NCI-H1092 (cell line): ENCODE measurements around the gene PEMT.

Experiments
- DNase-seq: peaks from one replicate; lab custom pipeline; 2025; lab: John Stamatoyannopoulos, UW

Gene PEMT

GRCh38 chr17:17503566-17504130 is 87.9 kb downstream of the PEMT start:
- DNase-seq, result no peak

DNA sequence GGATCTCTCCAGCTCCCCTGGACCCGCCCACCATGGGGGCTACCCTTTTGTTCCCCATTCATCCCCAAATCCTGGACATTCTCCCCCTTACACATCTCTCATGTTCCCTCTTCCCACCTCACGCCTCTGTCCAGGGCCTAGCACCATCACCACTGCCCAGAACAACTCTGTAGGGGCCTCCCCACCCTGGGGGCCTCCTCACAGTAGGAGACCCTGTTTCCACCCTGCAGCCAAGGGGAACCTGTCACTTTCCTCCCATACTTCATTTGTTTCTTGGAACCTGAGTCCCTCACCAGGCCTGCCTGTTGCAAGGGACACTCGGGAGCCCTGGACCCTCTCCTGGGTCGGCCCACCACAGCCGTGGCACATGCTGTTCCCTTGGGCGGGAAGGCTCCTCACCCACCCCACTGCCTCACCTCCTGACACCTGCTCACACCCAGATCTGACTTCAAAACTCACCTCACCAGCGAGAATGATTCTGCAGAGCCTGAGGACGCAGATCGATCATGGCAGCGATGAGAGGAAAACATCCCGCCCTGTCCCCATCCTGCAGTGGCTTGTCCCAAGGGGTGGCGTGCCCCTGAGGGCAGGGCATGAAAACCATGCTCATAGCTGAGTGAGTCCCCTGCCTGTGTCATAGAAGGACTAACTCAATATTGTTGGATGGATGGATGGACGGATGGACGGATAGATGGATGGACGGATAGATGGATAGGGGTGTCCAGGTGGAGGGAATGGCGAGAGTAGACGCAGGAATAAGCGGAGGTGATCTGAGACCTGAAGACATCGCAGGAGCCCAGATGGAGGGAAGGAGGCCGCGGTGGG is 88.6 kb downstream of the PEMT start:
- no peak for DNase-seq

DNA sequence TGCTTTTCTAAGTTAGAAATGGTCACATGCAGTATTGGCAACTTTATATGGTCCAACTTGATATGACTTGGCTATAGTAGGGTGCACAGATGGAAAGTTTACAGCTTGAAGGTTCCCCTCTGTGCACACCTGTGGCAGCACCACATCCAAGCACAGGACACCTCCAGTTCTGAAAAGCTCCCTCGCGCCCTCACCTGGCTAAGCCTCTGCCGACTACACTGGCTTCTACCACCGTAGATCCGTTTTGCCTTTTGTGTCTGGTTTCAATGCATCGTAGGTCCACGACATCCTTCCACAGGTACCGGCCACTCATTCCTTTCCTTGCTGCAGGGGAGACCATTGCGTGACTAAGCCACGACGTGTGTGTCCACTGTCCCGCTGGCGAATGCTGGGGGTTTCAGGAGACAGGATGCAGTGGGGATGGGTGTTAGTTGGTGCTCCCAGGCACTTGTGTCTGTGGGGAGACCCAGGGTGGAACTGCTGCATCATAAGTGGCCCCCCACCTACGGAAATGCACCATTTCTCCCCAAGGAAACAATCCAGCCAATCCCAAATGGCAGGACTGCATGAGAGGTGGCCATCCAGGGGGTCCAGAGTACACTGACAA is 90.4 kb downstream of the PEMT start:
- no peak for DNase-seq

DNA sequence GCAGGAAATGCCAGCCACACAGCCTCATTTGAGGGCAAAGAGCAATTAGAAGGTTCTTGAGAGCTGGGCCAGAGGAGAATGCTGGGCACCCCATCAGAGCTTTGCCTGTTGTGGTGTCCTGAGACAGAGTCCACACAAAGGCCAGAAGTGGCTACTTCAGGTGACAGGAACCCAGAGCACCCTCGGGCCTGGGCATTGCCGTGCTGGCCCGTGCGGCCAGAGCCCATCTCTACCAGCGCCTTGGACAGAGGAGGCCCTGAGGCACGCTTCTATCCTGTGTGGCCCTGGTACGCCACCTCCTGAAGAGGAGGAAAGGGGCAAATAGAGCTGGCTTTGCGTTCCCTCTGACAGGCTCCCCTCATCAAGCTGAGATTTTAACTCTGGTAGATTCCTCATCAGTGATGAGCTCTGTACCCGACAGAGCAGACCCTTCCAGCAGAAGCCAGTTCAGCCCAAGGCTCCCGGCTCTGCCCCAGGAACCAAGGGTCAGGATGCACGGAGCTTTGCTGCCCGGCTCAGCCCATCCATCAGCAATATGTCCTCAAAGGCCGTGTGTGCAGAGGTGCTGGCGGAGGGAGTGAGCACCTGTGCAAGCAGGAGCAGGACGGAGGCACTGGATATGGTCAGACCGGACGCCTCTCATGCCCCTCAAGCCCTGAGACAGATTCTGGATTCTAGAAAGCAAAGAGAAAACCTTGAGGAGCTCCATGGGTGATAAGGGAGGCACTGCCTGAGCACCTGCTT is 91.9 kb downstream of the PEMT start:
- DNase-seq, result no peak

GRCh38 chr17:17498606-17499301 is 92.8 kb downstream of the PEMT start:
- DNase-seq, result no peak

DNA sequence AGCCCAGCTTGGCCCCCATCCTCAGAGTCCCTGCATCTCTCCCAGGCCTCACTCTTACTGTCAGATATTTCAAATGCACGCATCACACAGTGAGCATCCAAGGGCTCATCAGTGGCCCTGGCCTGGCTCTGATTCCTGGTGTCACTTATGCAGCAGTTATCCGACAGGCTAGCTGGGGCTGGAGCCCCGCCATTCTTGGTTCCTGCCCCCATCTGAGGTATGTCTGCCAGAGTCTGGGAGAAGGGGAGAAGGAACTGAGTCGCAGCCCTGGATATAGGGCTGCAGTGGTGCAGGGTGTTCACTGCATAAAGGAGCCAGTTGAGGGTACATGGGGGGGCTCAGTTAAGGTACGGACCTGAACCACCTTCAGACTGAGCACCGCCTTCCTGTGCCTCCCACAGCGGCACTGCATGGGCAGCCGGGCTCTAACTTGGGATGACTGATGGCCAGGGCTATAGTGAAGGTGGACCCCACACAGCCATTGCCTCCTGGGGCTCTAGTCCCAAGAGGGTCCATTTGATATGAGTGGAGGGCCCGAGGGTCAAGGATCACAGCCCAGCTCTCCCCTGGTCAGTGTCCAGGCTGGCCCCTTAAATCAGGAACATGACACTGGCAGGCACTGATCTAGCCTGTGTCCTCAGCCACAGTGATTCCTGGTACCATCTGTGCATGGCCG is 93.5 kb downstream of the PEMT start:
- no peak for DNase-seq

GRCh38 chr17:17497065-17497844 is 94.3 kb downstream of the PEMT start:
- no peak for DNase-seq

DNA sequence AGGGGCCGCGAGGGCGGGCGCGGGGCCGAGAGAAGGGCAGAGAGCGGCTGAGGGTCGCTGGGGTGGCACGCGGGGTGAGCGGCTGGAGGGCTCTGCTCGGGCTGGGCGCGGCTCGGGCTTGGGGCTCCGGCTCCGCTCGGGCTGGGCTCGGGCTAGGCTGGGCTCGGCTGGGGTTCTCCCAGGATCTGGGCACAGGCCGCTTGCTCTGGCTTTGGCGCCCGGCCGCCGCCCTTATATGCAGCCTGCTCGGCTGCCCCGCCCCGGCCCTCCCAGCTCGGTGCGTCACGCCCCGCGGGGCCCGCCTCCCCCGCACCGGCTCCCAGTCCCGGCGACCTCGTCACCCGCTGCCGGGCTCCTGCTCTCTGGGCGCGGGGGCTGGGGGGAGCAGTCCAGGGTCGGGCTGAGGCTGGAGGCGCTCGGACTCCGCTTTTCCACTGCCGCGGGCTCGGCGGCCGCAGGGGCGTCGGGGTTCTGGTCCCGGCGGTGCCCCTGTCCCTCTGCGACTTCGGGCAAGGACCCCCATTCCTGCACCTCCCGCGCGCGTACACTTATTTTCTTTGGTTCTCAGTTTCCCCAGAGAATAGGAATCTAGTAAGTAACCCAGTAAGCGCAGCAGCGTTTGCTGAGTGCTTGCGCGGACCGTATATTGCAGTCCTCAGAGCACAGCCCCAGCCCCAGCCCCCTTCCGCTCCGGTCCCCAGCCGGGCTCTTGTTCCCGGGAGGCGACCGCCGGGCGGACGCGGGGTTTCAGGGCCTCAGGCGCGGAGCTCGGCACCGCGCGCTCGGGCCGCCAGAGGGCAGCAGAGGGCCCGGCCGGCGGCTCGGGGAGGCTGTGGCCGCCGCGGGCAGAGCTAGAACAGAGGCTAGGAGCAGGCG is 95.1 kb downstream of the PEMT start, which contains the start of gene RASD1:
RASD1 (minus strand) TSS at position 207 of the 876 bp plus-strand sequence. CDS start 214 bp downstream, outside the sequence.
- DNase-seq, result peak; percentile 33

GRCh38 chr17:17495536-17496188 is 95.8 kb downstream of the PEMT start:
- no peak for DNase-seq

- no peak for DNase-seq
These were observed 96.5 kb downstream of the PEMT start for GRCh38 chr17:17494870-17495535.

- DNase-seq, result no peak
These were observed 97.0 kb downstream of the PEMT start for GRCh38 chr17:17494499-17494869.

DNA sequence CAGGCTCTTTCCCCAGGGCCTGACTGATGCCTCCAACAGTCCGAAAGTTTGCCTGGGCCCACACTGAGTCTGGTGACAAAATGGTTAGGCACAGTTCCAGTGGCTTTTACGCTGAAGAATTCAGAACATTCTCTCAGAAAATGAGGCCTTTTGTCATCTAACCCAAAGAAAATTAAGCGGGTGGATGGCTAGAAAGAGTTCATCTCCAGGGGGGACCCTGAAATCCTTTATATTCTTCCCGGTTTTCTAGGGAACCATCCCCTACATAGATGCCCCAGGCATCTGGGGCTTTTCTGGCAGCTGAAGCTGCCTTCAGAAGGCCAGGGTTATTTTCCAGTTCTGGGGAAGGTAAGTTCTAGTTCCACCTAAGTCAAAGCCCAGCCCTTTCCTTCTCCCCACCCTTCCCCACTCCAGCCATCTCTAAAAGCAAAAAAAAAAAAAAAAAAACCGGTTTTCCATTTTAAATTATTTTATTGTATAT is 97.5 kb downstream of the PEMT start:
- no peak for DNase-seq

- DNase-seq, result no peak
These were observed 98.1 kb downstream of the PEMT start for GRCh38 chr17:17493249-17493985.

DNA sequence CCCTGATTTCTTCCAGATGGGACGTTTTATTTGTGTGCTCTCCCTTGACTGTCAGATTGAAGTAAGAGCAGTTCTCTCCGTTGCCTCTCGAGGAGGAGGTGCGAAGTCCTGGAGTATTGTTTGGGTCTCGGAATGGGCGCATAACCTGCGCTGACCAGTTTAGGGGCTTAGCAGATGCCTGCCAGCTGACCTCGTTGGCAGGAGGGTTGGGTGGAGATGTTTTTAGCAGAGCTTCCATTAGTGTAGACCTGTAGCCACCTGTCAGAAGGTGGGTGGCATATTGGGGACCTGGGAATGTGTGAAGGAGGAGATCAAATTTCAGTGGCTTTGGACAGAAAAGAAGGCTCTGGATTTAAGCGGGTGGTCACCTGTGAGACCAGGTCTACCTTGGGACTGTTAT is 98.9 kb downstream of the PEMT start:
- DNase-seq, result no peak

GRCh38 chr17:17492085-17492484 is 99.4 kb downstream of the PEMT start:
- no peak for DNase-seq

- DNase-seq, result no peak
These were observed 99.9 kb downstream of the PEMT start for GRCh38 chr17:17491546-17491988.

- DNase-seq, result no peak
These were observed 100.5 kb downstream of the PEMT start for GRCh38 chr17:17491031-17491471.
